GM12878 (cell line): ENCODE measurements around the gene RMDN3. TPM values are rescaled to one million over a fixed set of nuclear protein-coding genes. Genes with fewer than 3 reads are reported as not detected.
A peak's percentile ranks its signal among the peaks of the same experiment; 100 is the strongest.

Experiments
- ATAC-seq: fragments of 200-7000 bp; cut with Tn5 transposase; 3 replicates; pipeline ENCODE4 v1.9.1; 2020; ENCODE audit warnings: mild to moderate bottlenecking, moderate library complexity
- BruUV-seq: library from RNA; stranded (reverse); fragments of 400-500 nt; replicated peaks from 2 replicates; lab custom pipeline; 2021; lab: Mats Ljungman, UMichigan
- CTCF ChIA-PET: fragments of 300-600 bp; sonication (Branson Sonifier 250); formaldehyde crosslinking; extraction: SDS; loops from one replicate; lab custom pipeline; 2021; ENCODE audit warnings: inconsistent platforms; lab: Yijun Ruan, JAX
- POLR2A ChIA-PET: fragments of 350-600 bp; formaldehyde crosslinking; extraction: SDS; loops from one replicate; lab custom pipeline; 2021; ENCODE audit warnings: inconsistent platforms; lab: Charles Lee
- RAD21 ChIA-PET: fragments of 300-600 bp; sonication (Branson Sonifier 250); formaldehyde crosslinking; loops from one replicate; lab custom pipeline; 2023; ENCODE audit warnings: antibody characterized with exemption; ENCODE audit not compliant: unreplicated experiment; lab: Charles Lee
- SMC1A ChIA-PET: fragments of 300-600 bp; sonication (Branson Sonifier 250); formaldehyde crosslinking; loops from one replicate; lab custom pipeline; 2023; ENCODE audit not compliant: unreplicated experiment, uncharacterized antibody; lab: Charles Lee
- DNase-seq: peaks from one replicate; pipeline ENCODE4 v3.0.0-alpha.2; 2011; ENCODE audit warnings: low read depth, low spot score
- FAIRE-seq: peaks from 3 replicates; lab custom pipeline; 2011; peaks lifted over from hg19 to GRCh38; lab: Jason Lieb, UNC
- H2AFZ ChIP-seq: 2 replicates; pipeline ENCODE4 v1.6.0; 2011; ENCODE audit warnings: low read depth, low read length, control low read depth; ENCODE audit not compliant: control insufficient read depth
- H3K27ac ChIP-seq: 2 replicates; pipeline ENCODE4 v1.5.1; 2011; ENCODE audit warnings: control low read depth; ENCODE audit not compliant: control insufficient read depth, insufficient read depth
- H3K27me3 ChIP-seq, 2 experiments: replicated peaks in 1 of 2; 2 replicates each; pipeline versions ENCODE4 v1.6.0 to v1.6.1; 2011; ENCODE audit warnings: low read length in 1 of 2; ENCODE audit not compliant: control insufficient read depth in 2 of 2, insufficient read depth in 2 of 2
- H3K36me3 ChIP-seq, 2 experiments: 2 replicates each; pipeline ENCODE4 v1.5.1; 2011; ENCODE audit warnings: low read length in 1 of 2; ENCODE audit not compliant: control insufficient read depth in 2 of 2, insufficient read depth in 2 of 2
- H3K4me1 ChIP-seq: 2 replicates; pipeline ENCODE4 v1.6.1; 2011; ENCODE audit warnings: mild to moderate bottlenecking, low read length, moderate library complexity, mixed read lengths; ENCODE audit not compliant: control insufficient read depth, insufficient read depth
- H3K4me2 ChIP-seq: 2 replicates; pipeline ENCODE4 v1.6.0; 2011; ENCODE audit warnings: control low read depth; ENCODE audit not compliant: control insufficient read depth, insufficient read depth
- H3K4me3 ChIP-seq: fragments of 200-600 bp; sonication (generic); 2 replicates; pipeline ENCODE4 v1.5.1; 2016
- H3K79me2 ChIP-seq: 2 replicates; pipeline ENCODE4 v1.6.0; 2011; ENCODE audit warnings: low read length; ENCODE audit not compliant: control insufficient read depth, insufficient read depth
- H3K9ac ChIP-seq: 2 replicates; pipeline ENCODE4 v1.8.0; 2011; ENCODE audit warnings: low read length, control low read depth, mixed read lengths; ENCODE audit not compliant: control insufficient read depth, insufficient read depth
- H3K9me3 ChIP-seq: replicated peaks from 3 replicates; pipeline ENCODE4 v1.5.1; 2011; ENCODE audit warnings: mild to moderate bottlenecking, low read length; ENCODE audit not compliant: control insufficient read depth, insufficient read depth
- H4K20me1 ChIP-seq: 2 replicates; pipeline ENCODE4 v1.6.0; 2011; ENCODE audit not compliant: control insufficient read depth, insufficient read depth
- CEBPB ChIP-seq, 2 experiments: fragments of 150-350 bp in 1 of 2; IDR thresholded peaks; 2 replicates each; pipeline ENCODE4 v1.6.1; 2012 to 2014; ENCODE audit warnings: low read depth in 2 of 2, low read length in 2 of 2, borderline replicate concordance in 1 of 2, inconsistent platforms in 1 of 2
- E2F4 ChIP-seq: IDR thresholded peaks from 2 replicates; pipeline ENCODE4 v1.6.1; 2012; ENCODE audit warnings: low read depth, low read length, improper control_type of control experiment
- EZH2 ChIP-seq: IDR thresholded peaks from 2 replicates; pipeline ENCODE4 v1.6.1; 2012; ENCODE audit warnings: low read depth, mild to moderate bottlenecking, control low read depth, inconsistent platforms, low read length, borderline replicate concordance; ENCODE audit not compliant: control insufficient read depth
- FOS ChIP-seq: IDR thresholded peaks from 3 replicates; pipeline ENCODE4 v1.6.1; 2011; ENCODE audit warnings: borderline replicate concordance; ENCODE audit not compliant: insufficient read length; ENCODE audit errors: extremely low read depth
- IKZF2 ChIP-seq, 2 experiments: fragments of 450-650 bp; IDR thresholded peaks; 2 replicates each; pipeline ENCODE4 v1.6.1; 2017; ENCODE audit warnings: mild to moderate bottlenecking in 2 of 2, moderate library complexity in 2 of 2
- JUNB ChIP-seq: IDR thresholded peaks from 2 replicates; pipeline ENCODE4 v1.6.1; 2016; ENCODE audit warnings: antibody characterized with exemption, mild to moderate bottlenecking
- KAT2A ChIP-seq: conservative IDR thresholded peaks from 2 replicates; pipeline ENCODE4 v1.6.1; 2011; ENCODE audit warnings: low read depth, low read length; ENCODE audit not compliant: control insufficient read depth
- LARP7 ChIP-seq: fragments of 450-650 bp; IDR thresholded peaks from 2 replicates; pipeline ENCODE4 v1.6.1; 2017; ENCODE audit warnings: mild to moderate bottlenecking
- NR2C1 ChIP-seq: fragments of 450-650 bp; IDR thresholded peaks from 2 replicates; pipeline ENCODE4 v1.6.1; 2017; ENCODE audit warnings: antibody characterized with exemption, mild to moderate bottlenecking, moderate library complexity
- PML ChIP-seq: IDR thresholded peaks from 2 replicates; pipeline ENCODE4 v1.6.1; 2012; ENCODE audit warnings: low read length, inconsistent platforms
- RUNX3 ChIP-seq: IDR thresholded peaks from 2 replicates; pipeline ENCODE4 v1.6.1; 2012; ENCODE audit warnings: low read length, inconsistent platforms
- SMARCA5 ChIP-seq: fragments of 450-650 bp; IDR thresholded peaks from 2 replicates; pipeline ENCODE4 v1.6.1; 2017; ENCODE audit warnings: mild to moderate bottlenecking
- SREBF1 ChIP-seq: IDR thresholded peaks from 2 replicates; pipeline ENCODE4 v1.6.1; 2012; ENCODE audit warnings: mild to moderate bottlenecking, low read length
- SRF ChIP-seq, 2 experiments: IDR thresholded peaks; 2 replicates each; pipeline ENCODE4 v1.6.1; 2011; ENCODE audit warnings: low read depth in 2 of 2, low read length in 2 of 2, mild to moderate bottlenecking in 1 of 2, moderate library complexity in 1 of 2
- SUPT20H ChIP-seq: IDR thresholded peaks from 2 replicates; pipeline ENCODE4 v1.6.1; 2011; ENCODE audit warnings: low read depth, mild to moderate bottlenecking, low read length, moderate library complexity, borderline replicate concordance; ENCODE audit not compliant: control insufficient read depth
- TARDBP ChIP-seq: IDR thresholded peaks from 2 replicates; pipeline ENCODE4 v1.6.1; 2016; ENCODE audit warnings: borderline replicate concordance
- YY1 ChIP-seq: IDR thresholded peaks from 2 replicates; pipeline ENCODE4 v1.6.1; 2011; ENCODE audit warnings: low read depth, mild to moderate bottlenecking, low read length
- ZBED1 ChIP-seq: IDR thresholded peaks from 2 replicates; pipeline ENCODE4 v1.6.1; 2016; ENCODE audit warnings: borderline replicate concordance
- ZNF207 ChIP-seq: fragments of 450-650 bp; IDR thresholded peaks from 2 replicates; pipeline ENCODE4 v1.6.1; 2014; ENCODE audit warnings: antibody characterized with exemption, mild to moderate bottlenecking, borderline replicate concordance
- ZZZ3 ChIP-seq: IDR thresholded peaks from 2 replicates; pipeline ENCODE4 v1.6.1; 2011; ENCODE audit warnings: low read depth; ENCODE audit not compliant: control insufficient read depth, insufficient read length
- WGBS: methylation state at CpG from one replicate; pipeline ENCODE4 v1.1.6; 2016; ENCODE audit warnings: low lambda C conversion rate; ENCODE audit not compliant: insufficient replicate concordance, insufficient coverage; ENCODE audit errors: missing lambda C conversion rate; 5-methylcytosine and 5-hydroxymethylcytosine counted together
- in situ Hi-C: fragments of 300-500 bp; cut with MboI; formaldehyde crosslinking; loops from 9 replicates; pipeline ENCODE4 v1.14.3; 2018; ENCODE audit warnings: mixed read lengths
- intact Hi-C: fragments of 100-400 bp; cut with micrococcal nuclease; formaldehyde crosslinking; loops from one replicate; pipeline ENCODE4 v1.14.2; 2022; ENCODE audit not compliant: unreplicated experiment
- polyA plus RNA-seq, 11 experiments: library from polyadenylated mRNA; depleted of rRNA in 4 of 11; unstranded in 6 of 11; stranded (reverse) in 5 of 11; fragments of >200 nt; fragmentation: Nextera tagmentation in 4 of 11; fragmentation: Illumina TruSeq in 1 of 11; extraction: Ambion mirVana in 4 of 11; extraction: Trizol in 1 of 11; gene quantifications; 1 replicate in 1 of 11; 2 replicates in 10 of 11; pipeline versions ENCODE4 v1.2.1 to v1.2.3, GENCODE V29; 2011 to 2016; ENCODE audit warnings: inconsistent platforms in 2 of 11, missing spikeins in 2 of 11, low read depth in 1 of 11
- total RNA-seq, 4 experiments: library from RNA; depleted of rRNA in 3 of 4; stranded (reverse); fragments of >200 nt in 3 of 4; fragmentation: Illumina TruSeq in 1 of 4; extraction: Trizol in 1 of 4; gene quantifications; 2 replicates each; pipeline versions ENCODE4 v1.2.1 to v1.2.3, GENCODE V29; 2013 to 2021

Gene RMDN3
- total and polyA plus RNA-seq, 10 of the 15 experiments (the other 5 are each of a cell fraction or from before 2014, with no cell fraction given): 5.7 to 44.4 (median 20.3) TPM

GRCh38 chr15:40763801-40764628, 9.0 kb upstream of the RMDN3 start, which contains the start of gene GCHFR:
TSS of gene GCHFR (plus strand) at chr15:40764068. CDS start at chr15:40764181, 113 bp downstream.
- peak within 1 kb of the TSS; percentile 78 for H3K4me3 ChIP-seq
- 1% methylated on average over 58 of the region's 75 CpGs for WGBS
- in situ Hi-C loops (no loop called here), intact Hi-C loops (no loop called here)
- no peaks in the 10 kb centered on the region for H3K27me3 ChIP-seq
- H4K20me1 ChIP-seq: no peaks in the 10 kb centered on the region
- peak within 1 kb of the TSS; percentile 81 for H2AFZ ChIP-seq
- BruUV-seq: no TSS peak
- peak; percentile 70 for ATAC-seq
- H3K9me3 ChIP-seq: no peaks in the 10 kb centered on the region
- peaks cover 20% of the 10 kb centered on the region for H3K4me1 ChIP-seq
- peak within 1 kb of the TSS; percentile 38 for H3K27ac ChIP-seq
- ChIA-PET SMC1A (interaction anchor here (0.7 to 2.8 kb wide), 12 partner anchors 8 to 222 kb away, joined by 3 to 8 read pairs (median 3); partner anchors contain the start of genes CCDC32, DNAJC17, RAD51 and ZFYVE19), RAD21 (interaction anchor here (0.6 to 1.4 kb wide), 6 partner anchors 18 to 205 kb away, joined by 3 to 4 read pairs (median 3); no protein-coding TSS in a partner anchor), CTCF (interaction anchor here (0.7 to 1.8 kb wide), 10 partner anchors 10 to 195 kb away, joined by 3 to 8 read pairs (median 3); partner anchors contain the start of gene RPUSD2), POLR2A (interaction anchor here (0.7 to 2.9 kb wide), 7 partner anchors 8 to 110 kb away, joined by 3 to 13 read pairs (median 3); partner anchors contain the start of genes RAD51 and RHOV)
- H3K9ac ChIP-seq: peak within 1 kb of the TSS; percentile 45
- H3K36me3 ChIP-seq: no peaks in the 10 kb centered on the region; a peak in 2 of 4 replicates
- H3K79me2 ChIP-seq: no peaks in the 10 kb centered on the region
- peak within 1 kb of the TSS; percentile 85 for H3K4me2 ChIP-seq
- no peak for DNase-seq
- FAIRE-seq: no peak
- TF ChIP-seq FOS: no peak
- TF ChIP-seq SREBF1: no peak
- no peak for TF ChIP-seq TARDBP
- no peak for TF ChIP-seq EZH2
- no peak for TF ChIP-seq NR2C1
- no peak for TF ChIP-seq ZNF207
- TF ChIP-seq SUPT20H: no peak
- no peak for TF ChIP-seq CEBPB (IDR thresholded peaks at IDR 0.05; ENCODE audit: borderline replicate concordance in 1 of 2, low read depth in 2 of 2, low read length in 2 of 2)
- no peak for TF ChIP-seq SRF (IDR thresholded peaks at IDR 0.05; ENCODE audit: low read depth in 2 of 2, low read length in 2 of 2)
- no peak for TF ChIP-seq ZZZ3
- TF ChIP-seq RUNX3: peak; percentile 49
- TF ChIP-seq ZBED1: no peak
- no peak for TF ChIP-seq JUNB
- no peak for TF ChIP-seq PML
- TF ChIP-seq SMARCA5: no peak
- 0 out of 2 replicates have a peak, but pooled peaks have one; percentile 4 for TF ChIP-seq YY1
- TF ChIP-seq IKZF2 (IDR thresholded peaks at IDR 0.05): 0 out of 4 replicates have a peak, but pooled peaks have one; percentile 22 to 42
- TF ChIP-seq LARP7: peak; percentile 82; the same call in 1 of the 2 replicates
- TF ChIP-seq KAT2A: no peak
- no peak for TF ChIP-seq E2F4
